GM19395 (cell line): ENCODE data around the gene PAX5.

Experiments
- ATAC-seq: cut with Tn5 transposase; IDR thresholded peaks from one replicate; pipeline ENCODE4 v1.9.1; 2021; ENCODE audit warnings: mild to moderate bottlenecking, moderate library complexity; ENCODE audit not compliant: unreplicated experiment

Gene PAX5

GRCh38 chr9:36903541-36904435 is 130.3 kb downstream of the PAX5 start:
- peak; percentile 70 for ATAC-seq

- ATAC-seq = no peak
These were observed 131.1 kb downstream of the PAX5 start for GRCh38 chr9:36902861-36903524.

GRCh38 chr9:36902080-36902716 is 131.9 kb downstream of the PAX5 start:
- no peak for ATAC-seq

- ATAC-seq = no peak
These were observed 132.5 kb downstream of the PAX5 start for GRCh38 chr9:36901528-36901927.

- no peak for ATAC-seq
These were observed 133.2 kb downstream of the PAX5 start for GRCh38 chr9:36900856-36901220.

- no peak for ATAC-seq
These were observed 133.8 kb downstream of the PAX5 start for GRCh38 chr9:36900136-36900855.

GRCh38 chr9:36899406-36899805 is 134.7 kb downstream of the PAX5 start:
- no peak for ATAC-seq

GRCh38 chr9:36898431-36899020 is 135.5 kb downstream of the PAX5 start:
- ATAC-seq = no peak

GRCh38 chr9:36897478-36897877 is 136.6 kb downstream of the PAX5 start:
- no peak for ATAC-seq

GRCh38 chr9:36897019-36897418 is 137.0 kb downstream of the PAX5 start:
- no peak for ATAC-seq

- ATAC-seq = no peak
These were observed 137.8 kb downstream of the PAX5 start for GRCh38 chr9:36896296-36896695.

- ATAC-seq = no peak
These were observed 138.3 kb downstream of the PAX5 start for GRCh38 chr9:36895744-36896260.

- no peak for ATAC-seq
These were observed 139.3 kb downstream of the PAX5 start for GRCh38 chr9:36894695-36895310.

GRCh38 chr9:36893911-36894310 is 140.2 kb downstream of the PAX5 start:
- no peak for ATAC-seq

GRCh38 chr9:36893184-36893583 is 140.9 kb downstream of the PAX5 start:
- ATAC-seq = no peak

GRCh38 chr9:36892279-36892678 is 141.8 kb downstream of the PAX5 start:
- ATAC-seq = no peak

- no peak for ATAC-seq
These were observed 142.7 kb downstream of the PAX5 start for GRCh38 chr9:36891341-36891811.

GRCh38 chr9:36889844-36890243 is 144.2 kb downstream of the PAX5 start:
- no peak for ATAC-seq

- ATAC-seq = no peak
These were observed 145.5 kb downstream of the PAX5 start for GRCh38 chr9:36888551-36888950.

GRCh38 chr9:36884721-36885120 is 149.3 kb downstream of the PAX5 start:
- no peak for ATAC-seq
